WTC11 (cell line): ENCODE results near the gene CNTN3.

Experiments used
- ATF6 ChIP-seq: sonication (generic); formaldehyde crosslinking; IDR thresholded peaks from 2 replicates; pipeline ENCODE4 v1.8.1; 2023; ENCODE audit warnings: mild to moderate bottlenecking, missing genetic modification reagents
- MXD4 ChIP-seq: fragments of 250-450 bp; sonication (Bioruptor Pico); IDR thresholded peaks from 2 replicates; pipeline ENCODE4 v1.8.0; 2021; ENCODE audit warnings: mild to moderate bottlenecking, moderate library complexity, borderline replicate concordance
- TCF7 ChIP-seq: sonication (generic); formaldehyde crosslinking; IDR thresholded peaks from 2 replicates; pipeline ENCODE4 v1.8.0; 2022; ENCODE audit warnings: mild to moderate bottlenecking, low read depth, missing genetic modification reagents, moderate library complexity
- TP53 ChIP-seq: sonication (generic); formaldehyde crosslinking; IDR thresholded peaks from 2 replicates; pipeline ENCODE4 v1.8.1; 2023; ENCODE audit warnings: mild to moderate bottlenecking, missing genetic modification reagents
- ZSCAN18 ChIP-seq: fragments of 250-450 bp; sonication (Bioruptor Pico); IDR thresholded peaks from 2 replicates; pipeline ENCODE4 v2.1.2; 2022; ENCODE audit warnings: mild to moderate bottlenecking, moderate library complexity
- TF ChIP-seq, protein P1 (sequence below): fragments of 200-600 bp; IDR thresholded peaks from 2 replicates; pipeline ENCODE4 v1.8.0; 2022; ENCODE audit warnings: antibody characterized with exemption

DNA sequence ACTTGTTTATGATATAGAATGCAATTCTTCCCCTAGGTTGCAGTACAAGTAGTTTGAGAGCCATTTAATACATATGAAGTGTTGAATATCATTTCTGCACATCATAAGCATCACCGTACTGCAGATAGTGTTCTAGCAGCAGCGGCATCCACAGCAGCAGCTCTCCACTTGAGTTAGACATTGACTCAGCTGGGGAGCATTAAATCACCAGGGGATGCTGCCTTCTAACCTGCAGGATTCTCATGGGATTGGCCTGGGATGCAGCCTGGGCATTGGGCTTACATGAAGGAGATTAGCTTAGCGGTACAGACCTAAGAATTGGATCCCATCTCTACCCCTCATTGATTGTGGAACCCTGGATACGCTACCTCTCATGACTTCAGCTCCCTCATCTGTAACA lies 43.3 kb downstream of the CNTN3 start:
- no peak for TF ChIP-seq TCF7
- no peak for TF ChIP-seq TP53
- TF ChIP-seq ZSCAN18 (CRISPR knock-in tag), result no peak
- TF ChIP-seq ATF6, result no peak
- TF ChIP-seq, protein P1, sequence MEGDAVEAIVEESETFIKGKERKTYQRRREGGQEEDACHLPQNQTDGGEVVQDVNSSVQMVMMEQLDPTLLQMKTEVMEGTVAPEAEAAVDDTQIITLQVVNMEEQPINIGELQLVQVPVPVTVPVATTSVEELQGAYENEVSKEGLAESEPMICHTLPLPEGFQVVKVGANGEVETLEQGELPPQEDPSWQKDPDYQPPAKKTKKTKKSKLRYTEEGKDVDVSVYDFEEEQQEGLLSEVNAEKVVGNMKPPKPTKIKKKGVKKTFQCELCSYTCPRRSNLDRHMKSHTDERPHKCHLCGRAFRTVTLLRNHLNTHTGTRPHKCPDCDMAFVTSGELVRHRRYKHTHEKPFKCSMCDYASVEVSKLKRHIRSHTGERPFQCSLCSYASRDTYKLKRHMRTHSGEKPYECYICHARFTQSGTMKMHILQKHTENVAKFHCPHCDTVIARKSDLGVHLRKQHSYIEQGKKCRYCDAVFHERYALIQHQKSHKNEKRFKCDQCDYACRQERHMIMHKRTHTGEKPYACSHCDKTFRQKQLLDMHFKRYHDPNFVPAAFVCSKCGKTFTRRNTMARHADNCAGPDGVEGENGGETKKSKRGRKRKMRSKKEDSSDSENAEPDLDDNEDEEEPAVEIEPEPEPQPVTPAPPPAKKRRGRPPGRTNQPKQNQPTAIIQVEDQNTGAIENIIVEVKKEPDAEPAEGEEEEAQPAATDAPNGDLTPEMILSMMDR, result no peak
- TF ChIP-seq MXD4, result no peak
